ENCODE data around the gene C19orf73.

C19orf73 gene

GRCh38 chr19:49113762-49114629 lies 4.9 kb downstream of the C19orf73 start, which contains the start of gene LIN7B:
LIN7B (plus strand) TSS chr19:49114370; CDS start chr19:49114405, 35 bp downstream.
- H3K4me3 ChIP-seq (ENCODE audit: low read depth, low read length): peak within 1 kb of the TSS; percentile 81
- POLR2A ChIA-PET: interaction anchor here (1.1 to 1.6 kb wide), 4 partner anchors 8 to 121 kb away, joined by 3 to 8 read pairs (median 4); partner anchors contain the start of genes GYS1 and RUVBL2
- TF ChIP-seq CTCF (IDR thresholded peaks at IDR 0.05; ENCODE audit: insufficient read depth, low read length, missing control alignments): peak; percentile 48
- no peak for DNase-seq (ENCODE audit: low read depth, low spot score)
- CTCF ChIA-PET: interaction anchor here (0.6 to 5.3 kb wide), 23 partner anchors 8 to 121 kb away, joined by 3 to 58 read pairs (median 3); partner anchors contain the start of genes GYS1 and RUVBL2

- ChIA-PET POLR2A (no interaction called here), CTCF (interaction anchor here (1.1 to 4.6 kb wide), 6 partner anchors 12 to 114 kb away, joined by 3 to 62 read pairs (median 5); no protein-coding TSS in a partner anchor)
These were observed 7.5 kb downstream of the C19orf73 start for GRCh38 chr19:49111218-49111998.

GRCh38 chr19:49110567-49110966 lies 8.4 kb downstream of the C19orf73 start:
- H3K4me3 ChIP-seq (ENCODE audit: low read depth, low read length): no peak overlapping the region
- POLR2A ChIA-PET: no interaction called here
- DNase-seq (ENCODE audit: low read depth, low spot score): peak; percentile 12
- CTCF ChIA-PET: interaction anchor here (1.1 to 4.6 kb wide), 4 partner anchors 11 to 115 kb away, joined by 3 to 62 read pairs (median 6); no protein-coding TSS in a partner anchor
- TF ChIP-seq CTCF (IDR thresholded peaks at IDR 0.05; ENCODE audit: insufficient read depth, low read length, missing control alignments): no peak

More at GRCh38 chr19:49111218-49111998, 7.5 kb downstream of the C19orf73 start:
- TF ChIP-seq CTCF (IDR thresholded peaks at IDR 0.05; ENCODE audit: insufficient read depth, low read length, missing control alignments): no peak
- no peak for DNase-seq (ENCODE audit: low read depth, low spot score)
- H3K4me3 ChIP-seq (ENCODE audit: low read depth, low read length): no peak overlapping the region

GRCh38 chr19:49109569-49110233 lies 9.2 kb downstream of the C19orf73 start:
- POLR2A ChIA-PET: interaction anchor here (0.7 kb wide), 1 partner anchor 39 kb away, joined by 3 read pairs; no protein-coding TSS in a partner anchor

GRCh38 chr19:49109051-49109450 lies 9.9 kb downstream of the C19orf73 start:
- ChIA-PET POLR2A (no interaction called here), CTCF (interaction anchor here (0.6 to 4.6 kb wide), 5 partner anchors 9 to 90 kb away, joined by 3 to 62 read pairs (median 3); no protein-coding TSS in a partner anchor)
- H3K4me3 ChIP-seq (ENCODE audit: low read depth, low read length): no peak overlapping the region
- no peak for DNase-seq (ENCODE audit: low read depth, low spot score)
- no peak for TF ChIP-seq CTCF (IDR thresholded peaks at IDR 0.05; ENCODE audit: insufficient read depth, low read length, missing control alignments)

More at GRCh38 chr19:49109569-49110233, 9.2 kb downstream of the C19orf73 start:
- no peak for TF ChIP-seq CTCF (IDR thresholded peaks at IDR 0.05; ENCODE audit: insufficient read depth, low read length, missing control alignments)
- DNase-seq (ENCODE audit: low read depth, low spot score): no peak
- no peak overlapping the region for H3K4me3 ChIP-seq (ENCODE audit: low read depth, low read length)
- CTCF ChIA-PET: interaction anchor here (1.3 to 4.6 kb wide), 5 partner anchors 11 to 89 kb away, joined by 3 to 62 read pairs (median 6); no protein-coding TSS in a partner anchor

Data from AG04449 (cell line).